ENCODE results near the gene FLOT1. TPM values are rescaled to one million over a fixed set of nuclear protein-coding genes. Genes with fewer than 3 reads are reported as not detected.
"Not testable (repeated sequence)": the region's sequence is repeated elsewhere in the genome, so short reads cannot be mapped to it uniquely, and the experiment has no call there.

The FLOT1 gene
- total RNA-seq, 1 donor: 101 TPM

DNA sequence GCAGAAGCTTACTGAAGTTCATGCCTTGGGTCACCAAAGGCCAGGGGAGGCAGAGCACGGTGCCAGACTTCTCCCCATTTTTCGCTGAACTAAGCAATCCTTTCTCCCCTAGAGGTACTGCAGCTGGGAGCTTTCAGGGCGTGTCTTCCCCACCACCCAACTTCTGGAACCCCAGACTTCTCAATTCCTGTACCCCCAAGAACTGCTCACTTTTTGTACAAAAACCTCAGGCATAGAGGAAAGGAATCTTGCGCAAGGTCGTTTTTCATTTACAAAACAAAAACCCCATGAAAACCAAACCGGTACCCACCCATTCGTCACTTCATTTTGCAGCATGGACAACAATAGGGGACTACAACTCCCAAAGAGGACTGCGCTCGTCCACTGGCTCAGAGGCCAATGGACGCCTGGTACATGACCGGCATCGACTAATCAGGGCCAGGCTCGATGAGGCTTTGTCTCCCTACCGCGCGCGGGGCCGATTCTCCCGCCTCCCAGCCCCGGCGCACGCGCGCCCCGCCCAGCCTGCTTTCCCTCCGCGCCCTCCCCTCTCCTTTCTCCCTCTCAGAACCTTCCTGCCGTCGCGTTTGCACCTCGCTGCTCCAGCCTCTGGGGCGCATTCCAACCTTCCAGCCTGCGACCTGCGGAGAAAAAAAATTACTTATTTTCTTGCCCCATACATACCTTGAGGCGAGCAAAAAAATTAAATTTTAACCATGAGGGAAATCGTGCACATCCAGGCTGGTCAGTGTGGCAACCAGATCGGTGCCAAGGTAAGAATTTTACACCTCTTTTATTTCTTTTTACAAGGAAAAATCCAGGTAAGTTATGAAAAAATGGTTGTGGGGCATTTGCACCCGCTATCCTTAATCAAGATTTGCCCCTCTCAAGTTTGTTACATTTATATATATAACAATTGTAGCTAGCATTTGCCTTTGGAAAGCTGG lies 22.4 kb downstream of the FLOT1 start, which contains the start of gene TUBB:
Gene TUBB (plus strand): TSS at position 562 of the 947 bp plus-strand sequence. CDS start 155 bp downstream, at position 717.
- TF ChIP-seq, protein P1, sequence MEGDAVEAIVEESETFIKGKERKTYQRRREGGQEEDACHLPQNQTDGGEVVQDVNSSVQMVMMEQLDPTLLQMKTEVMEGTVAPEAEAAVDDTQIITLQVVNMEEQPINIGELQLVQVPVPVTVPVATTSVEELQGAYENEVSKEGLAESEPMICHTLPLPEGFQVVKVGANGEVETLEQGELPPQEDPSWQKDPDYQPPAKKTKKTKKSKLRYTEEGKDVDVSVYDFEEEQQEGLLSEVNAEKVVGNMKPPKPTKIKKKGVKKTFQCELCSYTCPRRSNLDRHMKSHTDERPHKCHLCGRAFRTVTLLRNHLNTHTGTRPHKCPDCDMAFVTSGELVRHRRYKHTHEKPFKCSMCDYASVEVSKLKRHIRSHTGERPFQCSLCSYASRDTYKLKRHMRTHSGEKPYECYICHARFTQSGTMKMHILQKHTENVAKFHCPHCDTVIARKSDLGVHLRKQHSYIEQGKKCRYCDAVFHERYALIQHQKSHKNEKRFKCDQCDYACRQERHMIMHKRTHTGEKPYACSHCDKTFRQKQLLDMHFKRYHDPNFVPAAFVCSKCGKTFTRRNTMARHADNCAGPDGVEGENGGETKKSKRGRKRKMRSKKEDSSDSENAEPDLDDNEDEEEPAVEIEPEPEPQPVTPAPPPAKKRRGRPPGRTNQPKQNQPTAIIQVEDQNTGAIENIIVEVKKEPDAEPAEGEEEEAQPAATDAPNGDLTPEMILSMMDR (IDR thresholded peaks at IDR 0.05; ENCODE audit: extremely low read depth, low read depth, low read length): no peak
- H3K27ac ChIP-seq (ENCODE audit: low read depth, low read length): peak within 1 kb of the TSS; percentile 87
- H3K9me3 ChIP-seq (ENCODE audit: low read depth, low read length): no peaks in the 10 kb centered on the region
- H2AFZ ChIP-seq (ENCODE audit: low read length): peak within 1 kb of the TSS; percentile 53
- peak within 1 kb of the TSS; percentile 93 for H3K4me3 ChIP-seq (ENCODE audit: insufficient read depth, low read length)
- peaks cover 70% of the 10 kb centered on the region for H3K79me2 ChIP-seq (ENCODE audit: insufficient read depth, low read length)
- H3K27me3 ChIP-seq (ENCODE audit: insufficient read depth, low read length): no peaks in the 10 kb centered on the region
- H3K36me3 ChIP-seq (ENCODE audit: insufficient read depth, low read length): peaks cover 36% of the 10 kb centered on the region
- DNase-seq (ENCODE audit: insufficient read length, low spot score, missing footprints): peak; percentile 98
- H4K20me1 ChIP-seq (ENCODE audit: insufficient read depth, low read length): peaks cover 34% of the 10 kb centered on the region
- peak within 1 kb of the TSS; percentile 91 for H3K4me2 ChIP-seq (ENCODE audit: insufficient read depth, low read length)
- peaks cover 43% of the 10 kb centered on the region for H3K4me1 ChIP-seq (ENCODE audit: insufficient read depth, low read length)

DNA sequence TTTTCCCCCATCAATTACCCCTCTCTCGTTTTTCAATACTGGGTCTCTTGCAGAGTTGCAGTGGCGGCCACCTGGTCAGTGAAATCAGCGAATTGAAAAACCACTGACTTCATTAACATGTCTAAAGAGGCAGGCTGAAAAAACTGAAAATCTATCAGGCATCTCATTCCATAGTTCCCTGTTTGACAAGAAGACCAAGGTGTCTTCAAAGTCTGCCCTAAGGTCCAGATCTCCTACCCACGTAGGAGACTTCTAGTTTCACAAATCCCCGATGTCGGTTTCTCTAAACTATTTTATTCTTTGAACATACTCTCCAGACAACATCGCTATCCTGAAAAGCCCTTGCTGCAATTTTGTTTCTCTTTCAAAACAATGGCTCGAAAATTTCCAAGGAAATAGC lies 23.1 kb downstream of the FLOT1 start:
- TF ChIP-seq, protein P1 (IDR thresholded peaks at IDR 0.05; ENCODE audit: extremely low read depth, low read depth, low read length): no peak
- Histone ChIP-seq H4K20me1 (ENCODE audit: insufficient read depth, low read length) (peaks cover 27% of the 10 kb centered on the region), H3K27ac (ENCODE audit: low read depth, low read length) (peak overlapping the region; percentile 58), H3K4me2 (ENCODE audit: insufficient read depth, low read length) (peak overlapping the region; percentile 91), H3K4me1 (ENCODE audit: insufficient read depth, low read length) (peaks cover 36% of the 10 kb centered on the region), H3K79me2 (ENCODE audit: insufficient read depth, low read length) (peaks cover 63% of the 10 kb centered on the region), H3K27me3 (ENCODE audit: insufficient read depth, low read length) (no peaks in the 10 kb centered on the region), H3K9me3 (ENCODE audit: low read depth, low read length) (no peaks in the 10 kb centered on the region), H3K36me3 (ENCODE audit: insufficient read depth, low read length) (peaks cover 35% of the 10 kb centered on the region), H2AFZ (ENCODE audit: low read length) (peak overlapping the region; percentile 53), H3K4me3 (ENCODE audit: insufficient read depth, low read length) (peak overlapping the region; percentile 93)
- DNase-seq (ENCODE audit: insufficient read length, low spot score, missing footprints): no peak

DNA sequence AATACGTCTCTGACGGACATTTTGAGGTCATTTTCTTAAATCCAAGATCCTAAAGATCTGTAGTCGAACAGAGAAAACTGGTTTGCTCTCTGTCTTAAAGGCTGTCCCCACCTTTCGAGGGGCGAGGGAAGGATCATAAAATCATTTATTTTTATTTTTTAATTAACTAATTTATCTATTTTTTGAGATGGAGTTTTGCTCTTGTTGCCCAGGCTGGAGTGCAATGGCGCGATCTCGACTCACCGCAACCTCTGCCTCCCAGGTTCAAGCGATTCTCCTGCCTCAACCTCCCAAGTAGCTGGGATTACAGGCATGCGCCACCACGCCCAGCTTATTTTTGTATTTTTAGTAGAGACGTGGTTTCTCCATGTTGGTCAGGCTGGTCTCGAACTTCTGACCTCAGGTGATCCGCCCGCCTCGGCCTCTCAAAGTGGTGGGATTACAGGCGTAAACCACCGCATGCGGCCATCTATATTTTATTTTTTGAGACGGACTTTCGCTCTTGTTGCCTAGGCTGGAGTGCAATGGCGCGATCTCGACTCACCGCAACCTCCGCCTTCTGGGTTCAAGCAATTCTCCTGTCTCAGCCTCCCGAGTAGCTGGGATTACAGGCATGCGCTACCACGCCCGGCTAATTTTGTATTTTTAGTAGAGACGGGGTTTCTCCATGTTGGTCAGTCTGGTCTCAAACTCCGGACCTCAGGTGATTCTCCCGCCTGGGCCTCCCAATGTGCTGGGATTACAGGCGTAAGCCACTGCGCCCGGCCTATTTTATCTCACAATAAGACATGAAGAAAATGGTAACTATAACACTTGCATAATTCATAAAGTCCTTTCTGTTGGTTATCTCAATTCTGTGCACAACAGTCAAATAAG lies 24.4 kb downstream of the FLOT1 start:
- not testable (repeated sequence) for H3K27me3 ChIP-seq (ENCODE audit: insufficient read depth, low read length); H2AFZ ChIP-seq (ENCODE audit: low read length); DNase-seq (ENCODE audit: insufficient read length, low spot score, missing footprints); H3K9me3 ChIP-seq (ENCODE audit: low read depth, low read length)
- H3K36me3 ChIP-seq (ENCODE audit: insufficient read depth, low read length): peaks cover 35% of the 10 kb centered on the region
- H3K79me2 ChIP-seq (ENCODE audit: insufficient read depth, low read length): peaks cover 50% of the 10 kb centered on the region
- H4K20me1 ChIP-seq (ENCODE audit: insufficient read depth, low read length): peaks cover 15% of the 10 kb centered on the region
- H3K4me3 ChIP-seq (ENCODE audit: insufficient read depth, low read length): peak overlapping the region; percentile 87
- H3K4me1 ChIP-seq (ENCODE audit: insufficient read depth, low read length): peaks cover 25% of the 10 kb centered on the region
- H3K27ac ChIP-seq (ENCODE audit: low read depth, low read length): peak overlapping the region; percentile 85
- peak overlapping the region; percentile 88 for H3K4me2 ChIP-seq (ENCODE audit: insufficient read depth, low read length)

DNA sequence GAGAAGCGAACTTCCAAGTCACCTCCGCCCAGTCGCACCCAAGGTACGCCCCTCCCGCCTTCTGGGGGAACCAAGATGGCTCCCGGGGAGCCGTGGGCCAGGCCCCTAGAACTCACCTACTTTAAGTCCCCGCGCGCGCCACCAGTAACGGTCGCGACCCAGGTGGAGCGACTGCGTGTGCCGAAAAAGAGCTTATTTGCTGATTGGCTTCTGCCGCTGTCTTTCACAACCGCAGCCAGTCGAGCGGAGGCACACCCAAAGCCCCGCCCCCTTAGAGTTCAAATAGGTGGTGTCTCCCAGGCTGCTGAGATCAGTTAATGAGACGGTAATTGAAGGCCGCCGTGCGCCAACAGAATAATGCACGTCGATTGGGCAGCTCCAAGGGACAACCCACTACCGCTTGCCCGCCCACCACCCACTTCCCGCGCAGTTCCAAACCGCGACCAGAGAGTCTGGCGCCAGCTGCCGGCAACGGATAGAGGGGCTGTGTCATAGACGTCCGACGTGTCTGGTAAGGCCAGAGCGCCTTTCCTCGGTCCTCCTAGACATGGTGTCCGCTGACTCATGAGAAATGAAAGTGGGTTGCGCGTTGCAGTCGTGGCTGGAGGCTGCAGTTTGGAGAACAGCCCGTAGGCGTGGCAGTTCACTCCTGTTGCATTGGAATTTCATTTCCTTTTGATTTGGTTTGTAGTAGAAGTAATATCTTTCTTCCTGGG lies 25.2 kb downstream of the FLOT1 start, which contains the start of gene MDC1:
Gene MDC1 (minus strand): TSS at position 153 of the 716 bp plus-strand sequence. CDS start 2,106 bp downstream, outside the sequence.
- Histone ChIP-seq H3K4me3 (ENCODE audit: insufficient read depth, low read length) (peak within 1 kb of the TSS; percentile 87), H2AFZ (ENCODE audit: low read length) (peak within 1 kb of the TSS; percentile 91), H3K9me3 (ENCODE audit: low read depth, low read length) (no peaks in the 10 kb centered on the region), H3K27ac (ENCODE audit: low read depth, low read length) (peak within 1 kb of the TSS; percentile 98), H3K36me3 (ENCODE audit: insufficient read depth, low read length) (peaks cover 35% of the 10 kb centered on the region), H3K4me2 (ENCODE audit: insufficient read depth, low read length) (peak within 1 kb of the TSS; percentile 93), H3K79me2 (ENCODE audit: insufficient read depth, low read length) (peaks cover 42% of the 10 kb centered on the region), H3K27me3 (ENCODE audit: insufficient read depth, low read length) (no peaks in the 10 kb centered on the region), H4K20me1 (ENCODE audit: insufficient read depth, low read length) (peaks cover 8% of the 10 kb centered on the region), H3K4me1 (ENCODE audit: insufficient read depth, low read length) (peaks cover 18% of the 10 kb centered on the region)
- peak; percentile 99 for DNase-seq (ENCODE audit: insufficient read length, low spot score, missing footprints)
- TF ChIP-seq, protein P1 (IDR thresholded peaks at IDR 0.05; ENCODE audit: extremely low read depth, low read depth, low read length): no peak

All from osteoblast (primary cell).